Naive B cell (primary cell): Measurements from ENCODE around the gene IL17RE. TPM values are rescaled to one million over a fixed set of nuclear protein-coding genes. Genes with fewer than 3 reads are reported as not detected.
"Not testable (repeated sequence)": the region's sequence is repeated elsewhere in the genome, so short reads cannot be mapped to it uniquely, and the experiment has no call there.

Source experiments
- ATAC-seq, 2 donors: fragments of 150-1000 bp; cut with Tn5 transposase; 2 replicates each; pipeline ENCODE4 v1.10.0; 2021; ENCODE audit warnings: low read depth in 2 of 2, mild to moderate bottlenecking in 2 of 2, moderate library complexity in 2 of 2
- DNase-seq: peaks from one replicate; pipeline ENCODE4 v3.0.0; 2022
- H3K27ac Mint-ChIP-seq, 6 donors: one replicate each; pipeline ENCODE4 v1.8.0; 2020 to 2022; ENCODE audit warnings: mild to moderate bottlenecking in 6 of 6, mixed read lengths in 6 of 6, moderate library complexity in 5 of 6, inconsistent platforms in 2 of 6
- H3K27me3 Mint-ChIP-seq, 3 donors: one replicate each; pipeline ENCODE4 v1.8.0; 2021 to 2022; ENCODE audit warnings: mixed read lengths in 3 of 3, mild to moderate bottlenecking in 1 of 3
- H3K36me3 Mint-ChIP-seq, 2 donors: one replicate each; pipeline ENCODE4 v1.8.0; 2020 to 2022; ENCODE audit warnings: mixed read lengths in 2 of 2, inconsistent platforms in 1 of 2, mild to moderate bottlenecking in 1 of 2
- H3K4me1 Mint-ChIP-seq, 3 donors: one replicate each; pipeline ENCODE4 v1.8.0; 2020 to 2022; ENCODE audit warnings: mixed read lengths in 3 of 3, inconsistent platforms in 1 of 3, mild to moderate bottlenecking in 1 of 3, moderate library complexity in 1 of 3
- H3K4me3 Mint-ChIP-seq, 8 donors: one replicate each; pipeline ENCODE4 v1.8.0; 2020 to 2022; ENCODE audit warnings: mild to moderate bottlenecking in 8 of 8, mixed read lengths in 8 of 8, moderate library complexity in 8 of 8, inconsistent platforms in 2 of 8
- H3K9me3 Mint-ChIP-seq, 7 donors: one replicate each; pipeline ENCODE4 v1.8.0; 2020 to 2022; ENCODE audit warnings: mixed read lengths in 7 of 7, mild to moderate bottlenecking in 5 of 7, inconsistent platforms in 2 of 7, moderate library complexity in 1 of 7
- polyA plus RNA-seq, 6 donors: library from polyadenylated mRNA; unstranded; fragments of 300-500 nt; fragmentation: Illumina TruSeq; gene quantifications; one replicate each; pipeline ENCODE4 v1.2.3, GENCODE V29; 2021; ENCODE audit warnings: low read depth in 6 of 6

IL17RE gene
- polyA plus RNA-seq, 6 donors from 2014 or later, result not detected

GRCh38 chr3:9867106-9867505, 35.5 kb upstream of the IL17RE start:
- peaks cover 0 to 1% (median 0%) of the 10 kb centered on the region in 7 donors for H3K9me3 Mint-ChIP-seq
- DNase-seq, result no peak
- peaks cover 0 to 4% (median 0%) of the 10 kb centered on the region in 3 donors for H3K4me1 Mint-ChIP-seq
- no peak for ATAC-seq
- peaks cover 1 to 10% (median 3%) of the 10 kb centered on the region in 3 donors for H3K27me3 Mint-ChIP-seq
- H3K27ac Mint-ChIP-seq, result no peak overlapping the region
- H3K4me3 Mint-ChIP-seq, result peak overlapping the region in 1 of 8 donors; percentile 66
- no peaks in the 10 kb centered on the region for H3K36me3 Mint-ChIP-seq

- H3K27me3 Mint-ChIP-seq, result peaks cover 0 to 5% (median 0%) of the 10 kb centered on the region in 3 donors
- no peaks in the 10 kb centered on the region for H3K36me3 Mint-ChIP-seq
- no peak for DNase-seq
- no peak overlapping the region for H3K4me3 Mint-ChIP-seq
- no peaks in the 10 kb centered on the region for H3K9me3 Mint-ChIP-seq
- H3K4me1 Mint-ChIP-seq, result no peaks in the 10 kb centered on the region
- no peak for ATAC-seq
- peak overlapping the region in 1 of 6 donors; percentile 21 for H3K27ac Mint-ChIP-seq
Observed at GRCh38 chr3:9869955-9870354, 32.7 kb upstream of the IL17RE start.

GRCh38 chr3:9870978-9871377, 31.7 kb upstream of the IL17RE start:
- DNase-seq, result no peak
- Mint-ChIP-seq H3K36me3 (no peaks in the 10 kb centered on the region), H3K27me3 (peaks cover 0 to 7% (median 0%) of the 10 kb centered on the region in 3 donors), H3K4me1 (no peaks in the 10 kb centered on the region), H3K27ac (no peak overlapping the region), H3K4me3 (no peak overlapping the region), H3K9me3 (no peaks in the 10 kb centered on the region)
- ATAC-seq, result no peak

GRCh38 chr3:9872067-9872466, 30.6 kb upstream of the IL17RE start:
- not testable (repeated sequence) for H3K4me3 Mint-ChIP-seq, DNase-seq, H3K27me3 Mint-ChIP-seq, H3K27ac Mint-ChIP-seq, H3K4me1 Mint-ChIP-seq, ATAC-seq, H3K9me3 Mint-ChIP-seq, H3K36me3 Mint-ChIP-seq

- ATAC-seq, result no peak
- H3K4me1 Mint-ChIP-seq, result no peaks in the 10 kb centered on the region
- H3K27me3 Mint-ChIP-seq, result peaks cover 0 to 20% (median 0%) of the 10 kb centered on the region in 3 donors
- no peaks in the 10 kb centered on the region for H3K9me3 Mint-ChIP-seq
- DNase-seq, result no peak
- H3K4me3 Mint-ChIP-seq, result no peak overlapping the region
- H3K27ac Mint-ChIP-seq, result peak overlapping the region in 1 of 6 donors; percentile 90
- no peaks in the 10 kb centered on the region for H3K36me3 Mint-ChIP-seq
Observed at GRCh38 chr3:9875448-9875847, 27.2 kb upstream of the IL17RE start.

- not testable (repeated sequence) for H3K4me1 Mint-ChIP-seq, H3K4me3 Mint-ChIP-seq, H3K36me3 Mint-ChIP-seq, ATAC-seq, DNase-seq, H3K27ac Mint-ChIP-seq, H3K9me3 Mint-ChIP-seq
- peaks cover 0 to 23% (median 0%) of the 10 kb centered on the region in 3 donors for H3K27me3 Mint-ChIP-seq
Observed at GRCh38 chr3:9876255-9876654, 26.4 kb upstream of the IL17RE start.

- H3K9me3 Mint-ChIP-seq, result no peaks in the 10 kb centered on the region
- peak in 1 of 2 donors; percentile 44 for ATAC-seq
- no peak for DNase-seq
Observed at GRCh38 chr3:9876991-9877390, 25.7 kb upstream of the IL17RE start.

GRCh38 chr3:9878700-9879099, 23.9 kb upstream of the IL17RE start:
- Mint-ChIP-seq H3K27me3 (peaks cover 0 to 18% (median 0%) of the 10 kb centered on the region in 3 donors), H3K9me3 (no peaks in the 10 kb centered on the region), H3K4me3 (peak overlapping the region in 1 of 8 donors; percentile 67), H3K27ac (no peak overlapping the region), H3K36me3 (no peaks in the 10 kb centered on the region), H3K4me1 (no peaks in the 10 kb centered on the region)
- ATAC-seq, result no peak
- DNase-seq, result no peak

More at GRCh38 chr3:9876991-9877390, 25.7 kb upstream of the IL17RE start:
- no peaks in the 10 kb centered on the region for H3K4me1 Mint-ChIP-seq
- no peak overlapping the region for H3K4me3 Mint-ChIP-seq
- peaks cover 0 to 23% (median 0%) of the 10 kb centered on the region in 3 donors for H3K27me3 Mint-ChIP-seq
- no peaks in the 10 kb centered on the region for H3K36me3 Mint-ChIP-seq
- no peak overlapping the region for H3K27ac Mint-ChIP-seq

GRCh38 chr3:9879830-9880549, 22.7 kb upstream of the IL17RE start, which contains the start of gene CIDEC:
TSS of gene CIDEC (minus strand) at chr3:9880253. CDS start at chr3:9878486, 1,767 bp downstream.
- no peaks in the 10 kb centered on the region for H3K4me1 Mint-ChIP-seq
- H3K27ac Mint-ChIP-seq, result no peak within 1 kb of the TSS
- DNase-seq, result no peak
- no peaks in the 10 kb centered on the region for H3K36me3 Mint-ChIP-seq
- no peaks in the 10 kb centered on the region for H3K9me3 Mint-ChIP-seq
- H3K4me3 Mint-ChIP-seq, result peak within 1 kb of the TSS in 1 of 8 donors; percentile 15
- peaks cover 0 to 18% (median 0%) of the 10 kb centered on the region in 3 donors for H3K27me3 Mint-ChIP-seq
- no peak for ATAC-seq

GRCh38 chr3:9881441-9881840, 21.2 kb upstream of the IL17RE start:
- Mint-ChIP-seq H3K9me3 (no peaks in the 10 kb centered on the region), H3K27me3 (peaks cover 0 to 13% (median 0%) of the 10 kb centered on the region in 3 donors), H3K4me3 (no peak overlapping the region), H3K36me3 (no peaks in the 10 kb centered on the region), H3K4me1 (no peaks in the 10 kb centered on the region), H3K27ac (no peak overlapping the region)
- DNase-seq (no peak), ATAC-seq (no peak)

GRCh38 chr3:9883706-9884554, 18.7 kb upstream of the IL17RE start:
- no peak for DNase-seq
- no peak overlapping the region for H3K27ac Mint-ChIP-seq
- no peak for ATAC-seq

GRCh38 chr3:9884555-9885165, 18.0 kb upstream of the IL17RE start:
- DNase-seq (no peak), ATAC-seq (no peak)
- H3K36me3 Mint-ChIP-seq, result no peaks in the 10 kb centered on the region
- H3K4me3 Mint-ChIP-seq, result peak overlapping the region in 1 of 8 donors; percentile 1
- peaks cover 0 to 10% (median 0%) of the 10 kb centered on the region in 3 donors for H3K27me3 Mint-ChIP-seq
- no peaks in the 10 kb centered on the region for H3K9me3 Mint-ChIP-seq
- H3K27ac Mint-ChIP-seq, result peak overlapping the region in 1 of 6 donors; percentile 12
- peaks cover 0 to 4% (median 0%) of the 10 kb centered on the region in 3 donors for H3K4me1 Mint-ChIP-seq

More at GRCh38 chr3:9883706-9884554, 18.7 kb upstream of the IL17RE start:
- Mint-ChIP-seq H3K27me3 (peaks cover 0 to 13% (median 0%) of the 10 kb centered on the region in 3 donors), H3K36me3 (no peaks in the 10 kb centered on the region), H3K4me3 (peak overlapping the region in 2 of 8 donors; percentile 1 to 54), H3K4me1 (peaks cover 0 to 4% (median 0%) of the 10 kb centered on the region in 3 donors), H3K9me3 (no peaks in the 10 kb centered on the region)

GRCh38 chr3:9886328-9886727, 16.3 kb upstream of the IL17RE start:
- H3K4me3 Mint-ChIP-seq, result no peak overlapping the region
- no peak overlapping the region for H3K27ac Mint-ChIP-seq
- peaks cover 0 to 4% of the 10 kb centered on the region in 2 donors for H3K36me3 Mint-ChIP-seq
- no peak for DNase-seq
- no peaks in the 10 kb centered on the region for H3K27me3 Mint-ChIP-seq
- no peaks in the 10 kb centered on the region for H3K9me3 Mint-ChIP-seq
- ATAC-seq, result no peak
- peaks cover 5 to 15% (median 13%) of the 10 kb centered on the region in 3 donors for H3K4me1 Mint-ChIP-seq
